Measurements from ENCODE around the gene UBL4A.
A peak's percentile ranks its signal among the peaks of the same experiment; 100 is the strongest.

UBL4A gene

DNA sequence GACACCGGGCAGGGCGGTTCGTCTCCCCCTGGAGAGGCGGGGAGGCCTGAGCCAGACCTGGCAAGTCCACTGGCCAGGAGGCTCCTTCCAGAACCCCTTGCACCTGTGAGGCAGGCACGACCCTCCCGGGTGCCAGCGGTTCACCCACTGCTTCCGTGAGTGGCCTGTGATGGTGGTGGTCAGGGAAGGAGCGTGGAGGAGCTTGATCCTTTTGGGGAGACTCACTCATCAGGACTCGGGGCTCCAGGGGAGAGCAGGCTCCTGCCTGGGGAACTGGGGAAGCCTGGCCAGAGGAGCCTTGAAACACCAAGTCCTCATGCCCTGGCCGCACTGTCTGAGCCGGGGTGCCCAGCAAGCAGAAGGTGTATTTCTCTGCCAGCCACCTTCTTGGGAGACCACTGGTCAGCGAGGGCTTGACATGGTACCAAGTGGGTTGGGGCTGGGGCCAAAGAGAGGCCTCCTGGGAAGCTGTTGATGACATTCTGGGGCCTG is 41.6 kb downstream of the UBL4A start:
- H3K27me3 ChIP-seq (ENCODE audit: insufficient read depth, poor library complexity, severe bottlenecking), result no peaks in the 10 kb centered on the region
- TF ChIP-seq, protein P1, sequence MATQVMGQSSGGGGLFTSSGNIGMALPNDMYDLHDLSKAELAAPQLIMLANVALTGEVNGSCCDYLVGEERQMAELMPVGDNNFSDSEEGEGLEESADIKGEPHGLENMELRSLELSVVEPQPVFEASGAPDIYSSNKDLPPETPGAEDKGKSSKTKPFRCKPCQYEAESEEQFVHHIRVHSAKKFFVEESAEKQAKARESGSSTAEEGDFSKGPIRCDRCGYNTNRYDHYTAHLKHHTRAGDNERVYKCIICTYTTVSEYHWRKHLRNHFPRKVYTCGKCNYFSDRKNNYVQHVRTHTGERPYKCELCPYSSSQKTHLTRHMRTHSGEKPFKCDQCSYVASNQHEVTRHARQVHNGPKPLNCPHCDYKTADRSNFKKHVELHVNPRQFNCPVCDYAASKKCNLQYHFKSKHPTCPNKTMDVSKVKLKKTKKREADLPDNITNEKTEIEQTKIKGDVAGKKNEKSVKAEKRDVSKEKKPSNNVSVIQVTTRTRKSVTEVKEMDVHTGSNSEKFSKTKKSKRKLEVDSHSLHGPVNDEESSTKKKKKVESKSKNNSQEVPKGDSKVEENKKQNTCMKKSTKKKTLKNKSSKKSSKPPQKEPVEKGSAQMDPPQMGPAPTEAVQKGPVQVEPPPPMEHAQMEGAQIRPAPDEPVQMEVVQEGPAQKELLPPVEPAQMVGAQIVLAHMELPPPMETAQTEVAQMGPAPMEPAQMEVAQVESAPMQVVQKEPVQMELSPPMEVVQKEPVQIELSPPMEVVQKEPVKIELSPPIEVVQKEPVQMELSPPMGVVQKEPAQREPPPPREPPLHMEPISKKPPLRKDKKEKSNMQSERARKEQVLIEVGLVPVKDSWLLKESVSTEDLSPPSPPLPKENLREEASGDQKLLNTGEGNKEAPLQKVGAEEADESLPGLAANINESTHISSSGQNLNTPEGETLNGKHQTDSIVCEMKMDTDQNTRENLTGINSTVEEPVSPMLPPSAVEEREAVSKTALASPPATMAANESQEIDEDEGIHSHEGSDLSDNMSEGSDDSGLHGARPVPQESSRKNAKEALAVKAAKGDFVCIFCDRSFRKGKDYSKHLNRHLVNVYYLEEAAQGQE (IDR thresholded peaks at IDR 0.05; ENCODE audit: insufficient replicate concordance, low read depth), result no peak
- TF ChIP-seq POLR2AphosphoS5 (IDR thresholded peaks at IDR 0.05; ENCODE audit: low read depth), result no peak
- TF ChIP-seq, protein P2, sequence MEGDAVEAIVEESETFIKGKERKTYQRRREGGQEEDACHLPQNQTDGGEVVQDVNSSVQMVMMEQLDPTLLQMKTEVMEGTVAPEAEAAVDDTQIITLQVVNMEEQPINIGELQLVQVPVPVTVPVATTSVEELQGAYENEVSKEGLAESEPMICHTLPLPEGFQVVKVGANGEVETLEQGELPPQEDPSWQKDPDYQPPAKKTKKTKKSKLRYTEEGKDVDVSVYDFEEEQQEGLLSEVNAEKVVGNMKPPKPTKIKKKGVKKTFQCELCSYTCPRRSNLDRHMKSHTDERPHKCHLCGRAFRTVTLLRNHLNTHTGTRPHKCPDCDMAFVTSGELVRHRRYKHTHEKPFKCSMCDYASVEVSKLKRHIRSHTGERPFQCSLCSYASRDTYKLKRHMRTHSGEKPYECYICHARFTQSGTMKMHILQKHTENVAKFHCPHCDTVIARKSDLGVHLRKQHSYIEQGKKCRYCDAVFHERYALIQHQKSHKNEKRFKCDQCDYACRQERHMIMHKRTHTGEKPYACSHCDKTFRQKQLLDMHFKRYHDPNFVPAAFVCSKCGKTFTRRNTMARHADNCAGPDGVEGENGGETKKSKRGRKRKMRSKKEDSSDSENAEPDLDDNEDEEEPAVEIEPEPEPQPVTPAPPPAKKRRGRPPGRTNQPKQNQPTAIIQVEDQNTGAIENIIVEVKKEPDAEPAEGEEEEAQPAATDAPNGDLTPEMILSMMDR (IDR thresholded peaks at IDR 0.05; ENCODE audit: insufficient read depth, low read length), result no peak
- no peak for TF ChIP-seq GABPA (IDR thresholded peaks at IDR 0.05; ENCODE audit: low read depth)
- TF ChIP-seq SPI1 (IDR thresholded peaks at IDR 0.05; ENCODE audit: borderline replicate concordance, low read depth), result no peak
- H3K4me3 ChIP-seq (replicated peaks; ENCODE audit: insufficient read depth, low read length), result peak overlapping the region; percentile 46
- no peak for DNase-seq (ENCODE audit: low read depth in 1 of 2, low spot score in 1 of 2)
- H3K27ac ChIP-seq (replicated peaks), result no peak overlapping the region

DNA sequence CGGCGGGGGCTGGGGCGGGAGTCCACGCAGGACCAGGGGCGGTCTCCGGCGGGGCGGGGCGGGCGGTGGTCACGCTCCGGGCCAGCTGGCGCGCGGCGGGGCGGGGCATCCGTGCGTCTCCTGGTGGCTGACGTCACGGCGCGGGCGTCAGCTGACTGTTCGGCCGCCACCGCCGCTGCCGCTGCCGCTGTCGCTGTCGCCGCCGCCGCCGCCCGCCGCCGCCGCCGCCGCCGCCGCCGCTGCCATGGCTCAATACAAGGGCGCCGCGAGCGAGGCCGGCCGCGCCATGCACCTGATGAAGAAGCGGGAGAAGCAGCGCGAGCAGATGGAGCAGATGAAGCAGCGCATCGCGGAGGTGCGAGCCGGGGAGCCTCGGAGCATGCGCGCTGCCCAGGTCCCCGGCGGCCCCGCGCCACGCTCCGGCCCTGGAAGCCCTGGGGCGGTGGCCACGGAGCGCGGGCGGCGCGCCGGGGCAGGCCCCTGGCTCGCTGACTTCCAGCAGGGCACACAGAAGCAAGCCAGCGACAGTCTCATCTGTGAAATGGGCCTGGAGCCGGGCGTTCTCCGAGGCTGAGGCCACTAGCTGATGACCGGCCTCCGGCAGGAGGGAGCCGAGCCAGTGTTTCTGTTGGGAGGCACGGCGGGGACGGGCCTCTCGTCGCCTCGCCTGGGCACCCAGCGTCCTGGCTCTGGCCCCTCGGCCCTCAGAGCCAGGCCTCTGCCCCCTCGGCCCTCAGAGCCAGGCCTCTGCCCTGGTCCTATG is 42.2 kb downstream of the UBL4A start, which contains the start of gene FAM50A:
FAM50A (plus strand) TSS at position 150 of the 763 bp plus-strand sequence; CDS start at position 245, 95 bp downstream.
- peak in 1 of 2 experiments; percentile 42 for DNase-seq (ENCODE audit: low read depth in 1 of 2, low spot score in 1 of 2)
- Histone ChIP-seq H3K4me3 (replicated peaks; ENCODE audit: insufficient read depth, low read length) (peak within 1 kb of the TSS; percentile 46), H3K27me3 (ENCODE audit: insufficient read depth, poor library complexity, severe bottlenecking) (no peaks in the 10 kb centered on the region), H3K27ac (replicated peaks) (no peak within 1 kb of the TSS)
- TF ChIP-seq, protein P1 (IDR thresholded peaks at IDR 0.05; ENCODE audit: insufficient replicate concordance, low read depth), result no peak
- TF ChIP-seq GABPA (IDR thresholded peaks at IDR 0.05; ENCODE audit: low read depth) (no peak), SPI1 (IDR thresholded peaks at IDR 0.05; ENCODE audit: borderline replicate concordance, low read depth) (no peak), POLR2AphosphoS5 (IDR thresholded peaks at IDR 0.05; ENCODE audit: low read depth) (no peak)
- TF ChIP-seq, protein P2 (IDR thresholded peaks at IDR 0.05; ENCODE audit: insufficient read depth, low read length), result no peak

DNA sequence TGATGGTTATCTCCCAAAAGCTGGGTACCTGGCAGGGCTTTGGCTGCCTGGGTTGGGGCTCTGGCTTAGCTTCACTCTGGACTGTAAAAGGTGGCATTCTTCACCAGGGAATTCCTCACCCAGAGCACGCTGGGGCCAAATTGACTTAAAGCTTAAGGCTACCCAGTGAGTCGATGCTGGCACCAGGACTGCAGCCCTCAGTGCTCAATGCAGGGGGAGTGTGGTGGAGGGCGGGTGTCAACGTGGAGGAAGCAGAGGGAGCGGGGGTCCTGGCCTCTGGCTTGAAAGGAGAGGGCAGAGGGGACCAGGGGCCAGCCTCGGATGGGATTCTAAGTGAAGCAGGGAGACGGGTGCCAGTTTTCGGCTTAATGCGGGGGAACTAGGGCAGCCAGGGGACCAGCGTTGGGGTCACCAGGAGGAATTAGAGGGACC is 42.9 kb downstream of the UBL4A start:
- Histone ChIP-seq H3K27me3 (ENCODE audit: insufficient read depth, poor library complexity, severe bottlenecking) (no peaks in the 10 kb centered on the region), H3K27ac (replicated peaks) (no peak overlapping the region)

More for the DNA sequence above, 42.9 kb downstream of the UBL4A start:
- H3K4me3 ChIP-seq (replicated peaks; ENCODE audit: insufficient read depth, low read length), result peak overlapping the region; percentile 42
- no peak for DNase-seq (ENCODE audit: low read depth in 1 of 2, low spot score in 1 of 2)
- TF ChIP-seq, protein P2 (IDR thresholded peaks at IDR 0.05; ENCODE audit: insufficient read depth, low read length), result no peak
- TF ChIP-seq POLR2AphosphoS5 (IDR thresholded peaks at IDR 0.05; ENCODE audit: low read depth) (no peak), GABPA (IDR thresholded peaks at IDR 0.05; ENCODE audit: low read depth) (no peak)
